ENCODE results near the gene LGALS13.

Gene LGALS13

GRCh38 chr19:39631178-39631577 lies 28.9 kb downstream of the LGALS13 start:
- no peaks in the 10 kb centered on the region for H3K9me2 ChIP-seq (replicated peaks; ENCODE audit: low read depth, low read length)
- H3K9ac ChIP-seq (ENCODE audit: low read depth, low read length, poor library complexity, severe bottlenecking): no peak overlapping the region
- no peak overlapping the region for H2AFZ ChIP-seq (ENCODE audit: low read length)
- TF ChIP-seq CTCF (conservative IDR thresholded peaks at IDR 0.05; ENCODE audit: low read length) (no peak), EZH2phosphoT487 (IDR thresholded peaks at IDR 0.05; ENCODE audit: borderline replicate concordance) (no peak)
- no peak overlapping the region for H3K4me2 ChIP-seq (ENCODE audit: low read depth, low read length, poor library complexity, severe bottlenecking)
- H3K27me3 ChIP-seq (ENCODE audit: insufficient read depth, low read length, poor library complexity, severe bottlenecking): no peaks in the 10 kb centered on the region
- H3K9me3 ChIP-seq (ENCODE audit: insufficient read depth, low read depth, low read length): no peaks in the 10 kb centered on the region
- no peaks in the 10 kb centered on the region for H4K20me1 ChIP-seq (ENCODE audit: insufficient read depth, low read length, poor library complexity, severe bottlenecking)
- no peaks in the 10 kb centered on the region for H3K36me3 ChIP-seq (ENCODE audit: insufficient read depth, low read length)
- no peaks in the 10 kb centered on the region for H3F3A ChIP-seq (ENCODE audit: low read depth)
- no peak overlapping the region for H3K4me3 ChIP-seq (ENCODE audit: low read length, poor library complexity, severe bottlenecking)
- H3K79me2 ChIP-seq (ENCODE audit: insufficient read depth, low read length): no peaks in the 10 kb centered on the region
- H3K4me1 ChIP-seq (ENCODE audit: insufficient read depth, low read length, poor library complexity, severe bottlenecking): no peaks in the 10 kb centered on the region

- Histone ChIP-seq H3K79me2 (ENCODE audit: insufficient read depth, low read length) (no peaks in the 10 kb centered on the region), H3K4me2 (ENCODE audit: low read depth, low read length, poor library complexity, severe bottlenecking) (no peak overlapping the region), H3K9me2 (replicated peaks; ENCODE audit: low read depth, low read length) (no peaks in the 10 kb centered on the region), H3K9me3 (ENCODE audit: insufficient read depth, low read depth, low read length) (no peaks in the 10 kb centered on the region), H3K4me3 (ENCODE audit: low read length, poor library complexity, severe bottlenecking) (no peak overlapping the region), H4K20me1 (ENCODE audit: insufficient read depth, low read length, poor library complexity, severe bottlenecking) (no peaks in the 10 kb centered on the region), H3K36me3 (ENCODE audit: insufficient read depth, low read length) (no peaks in the 10 kb centered on the region), H3F3A (ENCODE audit: low read depth) (no peaks in the 10 kb centered on the region), H2AFZ (ENCODE audit: low read length) (no peak overlapping the region), H3K4me1 (ENCODE audit: insufficient read depth, low read length, poor library complexity, severe bottlenecking) (no peaks in the 10 kb centered on the region), H3K9ac (ENCODE audit: low read depth, low read length, poor library complexity, severe bottlenecking) (no peak overlapping the region), H3K27me3 (ENCODE audit: insufficient read depth, low read length, poor library complexity, severe bottlenecking) (no peaks in the 10 kb centered on the region)
- no peak for TF ChIP-seq CTCF (conservative IDR thresholded peaks at IDR 0.05; ENCODE audit: low read length)
- no peak for TF ChIP-seq EZH2phosphoT487 (IDR thresholded peaks at IDR 0.05; ENCODE audit: borderline replicate concordance)
These were observed 29.3 kb downstream of the LGALS13 start for GRCh38 chr19:39631626-39632025.

DNA sequence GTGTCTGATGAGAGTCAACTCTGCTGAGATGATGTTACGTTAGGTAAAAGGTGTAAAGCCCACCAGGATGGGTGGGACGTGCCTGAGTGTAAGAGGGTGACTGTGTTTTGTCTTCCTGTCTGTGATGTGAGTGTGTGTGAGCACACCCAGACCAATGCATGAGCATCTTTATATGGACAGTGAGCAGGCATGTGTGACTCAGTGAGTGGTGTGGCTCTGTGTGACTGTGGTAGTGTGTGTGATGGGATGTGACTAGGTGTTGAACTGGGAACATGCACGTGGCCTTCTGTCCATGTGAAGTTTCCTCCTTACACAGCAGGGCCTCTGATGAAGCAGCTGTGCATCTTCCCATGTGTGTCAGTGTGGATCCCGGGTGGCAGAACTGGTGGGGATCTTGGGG lies 35.6 kb downstream of the LGALS13 start:
- no peak for TF ChIP-seq EZH2phosphoT487 (IDR thresholded peaks at IDR 0.05; ENCODE audit: borderline replicate concordance)
- TF ChIP-seq CTCF (conservative IDR thresholded peaks at IDR 0.05; ENCODE audit: low read length): no peak
- H3K4me2 ChIP-seq (ENCODE audit: low read depth, low read length, poor library complexity, severe bottlenecking): no peak overlapping the region
- H2AFZ ChIP-seq (ENCODE audit: low read length): no peak overlapping the region
- H3K9me2 ChIP-seq (replicated peaks; ENCODE audit: low read depth, low read length): no peaks in the 10 kb centered on the region
- no peaks in the 10 kb centered on the region for H4K20me1 ChIP-seq (ENCODE audit: insufficient read depth, low read length, poor library complexity, severe bottlenecking)
- no peak overlapping the region for H3K4me3 ChIP-seq (ENCODE audit: low read length, poor library complexity, severe bottlenecking)
- H3K9ac ChIP-seq (ENCODE audit: low read depth, low read length, poor library complexity, severe bottlenecking): no peak overlapping the region
- no peaks in the 10 kb centered on the region for H3K27me3 ChIP-seq (ENCODE audit: insufficient read depth, low read length, poor library complexity, severe bottlenecking)
- no peaks in the 10 kb centered on the region for H3F3A ChIP-seq (ENCODE audit: low read depth)
- no peaks in the 10 kb centered on the region for H3K9me3 ChIP-seq (ENCODE audit: insufficient read depth, low read depth, low read length)
- H3K36me3 ChIP-seq (ENCODE audit: insufficient read depth, low read length): no peaks in the 10 kb centered on the region
- H3K4me1 ChIP-seq (ENCODE audit: insufficient read depth, low read length, poor library complexity, severe bottlenecking): no peaks in the 10 kb centered on the region
- H3K79me2 ChIP-seq (ENCODE audit: insufficient read depth, low read length): no peaks in the 10 kb centered on the region
